ENCODE data around the gene GPATCH1. TPM values are rescaled to one million over a fixed set of nuclear protein-coding genes. Genes with fewer than 3 reads are reported as not detected.

Gene GPATCH1
- total and polyA plus RNA-seq, 2 of the 13 experiments (the other 11 are each of a cell fraction or from before 2014, with no cell fraction given): 6.8 to 6.9 TPM

DNA sequence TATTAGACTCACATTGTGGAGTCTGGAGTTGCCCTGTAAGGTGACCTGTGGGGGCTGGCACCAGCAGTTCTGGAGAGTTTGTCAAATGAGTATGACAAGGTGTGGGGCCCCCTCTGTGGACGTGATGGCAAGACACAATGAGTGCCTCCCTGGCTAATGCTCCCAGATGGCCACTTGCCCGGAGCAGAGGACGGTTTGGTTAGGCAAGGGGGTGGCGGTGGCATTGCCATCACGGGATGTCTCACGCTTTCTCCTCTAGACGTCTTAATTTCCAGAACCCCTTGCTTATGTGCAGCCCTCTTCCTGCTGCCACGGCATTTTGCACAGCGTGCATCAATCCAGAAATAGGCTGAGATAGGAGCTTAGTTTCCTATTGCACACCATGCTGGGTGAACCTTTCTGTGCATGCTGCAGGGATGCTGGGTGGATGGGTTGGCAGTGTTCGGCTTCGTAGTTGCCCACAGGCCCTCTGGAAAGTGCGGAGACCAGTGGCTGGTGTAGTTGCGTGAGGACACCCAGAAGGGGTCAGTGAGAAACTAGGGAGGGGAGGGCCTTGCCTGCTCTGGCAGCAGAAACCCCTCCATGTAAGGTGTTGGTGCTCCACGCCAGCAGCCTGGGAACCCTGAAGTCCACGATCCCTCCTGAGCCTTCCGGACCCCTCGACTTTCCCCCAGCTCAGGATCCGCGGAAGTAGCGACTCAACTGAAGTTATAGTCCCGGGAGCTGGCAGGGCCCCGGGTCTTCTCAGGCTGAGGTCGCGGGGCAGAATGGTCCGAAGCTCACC lies 95.1 kb downstream of the GPATCH1 start (continued):
- TF ChIP-seq, protein P1, sequence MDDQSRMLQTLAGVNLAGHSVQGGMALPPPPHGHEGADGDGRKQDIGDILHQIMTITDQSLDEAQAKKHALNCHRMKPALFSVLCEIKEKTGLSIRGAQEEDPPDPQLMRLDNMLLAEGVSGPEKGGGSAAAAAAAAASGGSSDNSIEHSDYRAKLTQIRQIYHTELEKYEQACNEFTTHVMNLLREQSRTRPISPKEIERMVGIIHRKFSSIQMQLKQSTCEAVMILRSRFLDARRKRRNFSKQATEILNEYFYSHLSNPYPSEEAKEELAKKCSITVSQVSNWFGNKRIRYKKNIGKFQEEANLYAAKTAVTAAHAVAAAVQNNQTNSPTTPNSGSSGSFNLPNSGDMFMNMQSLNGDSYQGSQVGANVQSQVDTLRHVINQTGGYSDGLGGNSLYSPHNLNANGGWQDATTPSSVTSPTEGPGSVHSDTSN (CRISPR knock-in tag; IDR thresholded peaks at IDR 0.05; ENCODE audit: borderline replicate concordance): no peak
- no peak; the same call in 1 of the 2 replicates for TF ChIP-seq STAG1 (CRISPR knock-in tag; IDR thresholded peaks at IDR 0.05)
- no peak for TF ChIP-seq ZNF33B (CRISPR knock-in tag; IDR thresholded peaks at IDR 0.05)
- TF ChIP-seq TGIF2 (CRISPR knock-in tag; IDR thresholded peaks at IDR 0.05): peak; percentile 30; the same call in 1 of the 2 replicates
- no peak for TF ChIP-seq ZNF770 (CRISPR knock-in tag; IDR thresholded peaks at IDR 0.05)
- no peak for TF ChIP-seq MTA3 (CRISPR knock-in tag; IDR thresholded peaks at IDR 0.05)
- TF ChIP-seq REXO4 (CRISPR knock-in tag; IDR thresholded peaks at IDR 0.05; ENCODE audit: borderline replicate concordance): no peak
- TF ChIP-seq CHCHD3 (CRISPR knock-in tag; IDR thresholded peaks at IDR 0.05): 0 out of 2 replicates have a peak, but pooled peaks have one; percentile 47
- no peak for TF ChIP-seq KAT8 (CRISPR knock-in tag; IDR thresholded peaks at IDR 0.05)
- no peak for TF ChIP-seq NR2F6 (IDR thresholded peaks at IDR 0.05)
- no peak for TF ChIP-seq NR2F6 (CRISPR knock-in tag; IDR thresholded peaks at IDR 0.05)
- TF ChIP-seq BHLHE40 (IDR thresholded peaks at IDR 0.05; ENCODE audit: low read length): no peak
- TF ChIP-seq SMAD9 (CRISPR knock-in tag; IDR thresholded peaks at IDR 0.05): no peak
- TF ChIP-seq, protein P2, sequence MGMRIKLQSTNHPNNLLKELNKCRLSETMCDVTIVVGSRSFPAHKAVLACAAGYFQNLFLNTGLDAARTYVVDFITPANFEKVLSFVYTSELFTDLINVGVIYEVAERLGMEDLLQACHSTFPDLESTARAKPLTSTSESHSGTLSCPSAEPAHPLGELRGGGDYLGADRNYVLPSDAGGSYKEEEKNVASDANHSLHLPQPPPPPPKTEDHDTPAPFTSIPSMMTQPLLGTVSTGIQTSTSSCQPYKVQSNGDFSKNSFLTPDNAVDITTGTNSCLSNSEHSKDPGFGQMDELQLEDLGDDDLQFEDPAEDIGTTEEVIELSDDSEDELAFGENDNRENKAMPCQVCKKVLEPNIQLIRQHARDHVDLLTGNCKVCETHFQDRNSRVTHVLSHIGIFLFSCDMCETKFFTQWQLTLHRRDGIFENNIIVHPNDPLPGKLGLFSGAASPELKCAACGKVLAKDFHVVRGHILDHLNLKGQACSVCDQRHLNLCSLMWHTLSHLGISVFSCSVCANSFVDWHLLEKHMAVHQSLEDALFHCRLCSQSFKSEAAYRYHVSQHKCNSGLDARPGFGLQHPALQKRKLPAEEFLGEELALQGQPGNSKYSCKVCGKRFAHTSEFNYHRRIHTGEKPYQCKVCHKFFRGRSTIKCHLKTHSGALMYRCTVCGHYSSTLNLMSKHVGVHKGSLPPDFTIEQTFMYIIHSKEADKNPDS (CRISPR knock-in tag; IDR thresholded peaks at IDR 0.05): no peak
- no peak for TF ChIP-seq MZF1 (CRISPR knock-in tag; IDR thresholded peaks at IDR 0.05; ENCODE audit: borderline replicate concordance)
- TF ChIP-seq, protein P3, sequence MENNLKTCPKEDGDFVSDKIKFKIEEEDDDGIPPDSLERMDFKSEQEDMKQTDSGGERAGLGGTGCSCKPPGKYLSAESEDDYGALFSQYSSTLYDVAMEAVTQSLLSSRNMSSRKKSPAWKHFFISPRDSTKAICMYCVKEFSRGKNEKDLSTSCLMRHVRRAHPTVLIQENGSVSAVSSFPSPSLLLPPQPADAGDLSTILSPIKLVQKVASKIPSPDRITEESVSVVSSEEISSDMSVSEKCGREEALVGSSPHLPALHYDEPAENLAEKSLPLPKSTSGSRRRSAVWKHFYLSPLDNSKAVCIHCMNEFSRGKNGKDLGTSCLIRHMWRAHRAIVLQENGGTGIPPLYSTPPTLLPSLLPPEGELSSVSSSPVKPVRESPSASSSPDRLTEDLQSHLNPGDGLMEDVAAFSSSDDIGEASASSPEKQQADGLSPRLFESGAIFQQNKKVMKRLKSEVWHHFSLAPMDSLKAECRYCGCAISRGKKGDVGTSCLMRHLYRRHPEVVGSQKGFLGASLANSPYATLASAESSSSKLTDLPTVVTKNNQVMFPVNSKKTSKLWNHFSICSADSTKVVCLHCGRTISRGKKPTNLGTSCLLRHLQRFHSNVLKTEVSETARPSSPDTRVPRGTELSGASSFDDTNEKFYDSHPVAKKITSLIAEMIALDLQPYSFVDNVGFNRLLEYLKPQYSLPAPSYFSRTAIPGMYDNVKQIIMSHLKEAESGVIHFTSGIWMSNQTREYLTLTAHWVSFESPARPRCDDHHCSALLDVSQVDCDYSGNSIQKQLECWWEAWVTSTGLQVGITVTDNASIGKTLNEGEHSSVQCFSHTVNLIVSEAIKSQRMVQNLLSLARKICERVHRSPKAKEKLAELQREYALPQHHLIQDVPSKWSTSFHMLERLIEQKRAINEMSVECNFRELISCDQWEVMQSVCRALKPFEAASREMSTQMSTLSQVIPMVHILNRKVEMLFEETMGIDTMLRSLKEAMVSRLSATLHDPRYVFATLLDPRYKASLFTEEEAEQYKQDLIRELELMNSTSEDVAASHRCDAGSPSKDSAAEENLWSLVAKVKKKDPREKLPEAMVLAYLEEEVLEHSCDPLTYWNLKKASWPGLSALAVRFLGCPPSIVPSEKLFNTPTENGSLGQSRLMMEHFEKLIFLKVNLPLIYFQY (CRISPR knock-in tag; IDR thresholded peaks at IDR 0.05; ENCODE audit: borderline replicate concordance): no peak
- no peak for TF ChIP-seq IRF2 (CRISPR knock-in tag; IDR thresholded peaks at IDR 0.05)
- TF ChIP-seq ZSCAN31 (CRISPR knock-in tag; IDR thresholded peaks at IDR 0.05; ENCODE audit: low read depth): no peak; the same call in 1 of the 2 replicates
- no peak for TF ChIP-seq MATR3 (CRISPR knock-in tag; IDR thresholded peaks at IDR 0.05)
